Occipital lobe (tissue), 2 donors: ENCODE results near the gene CMTM7. TPM values are rescaled to one million over a fixed set of nuclear protein-coding genes. Genes with fewer than 3 reads are reported as not detected.

ENCODE experiments used
- DNase-seq: peaks from one replicate; lab custom pipeline; 2025; lab: John Stamatoyannopoulos, UW
- total RNA-seq: library from RNA; depleted of rRNA; stranded (reverse); fragments of >200 nt; gene quantifications from one replicate; pipeline ENCODE4 v1.2.3, GENCODE V29; 2014

Gene CMTM7
- total RNA-seq, 1 donor from 2014 or later, result 0.31 TPM

- DNase-seq, result no peak
Observed at GRCh38 chr3:32413845-32414521, 22.3 kb downstream of the CMTM7 start.

GRCh38 chr3:32414522-32415202 lies 23.0 kb downstream of the CMTM7 start:
- DNase-seq, result no peak

GRCh38 chr3:32419742-32420125 lies 28.1 kb downstream of the CMTM7 start:
- DNase-seq, result no peak

- DNase-seq, result no peak
Observed at GRCh38 chr3:32420126-32421038, 28.7 kb downstream of the CMTM7 start.

GRCh38 chr3:32421185-32421584 lies 29.5 kb downstream of the CMTM7 start:
- no peak for DNase-seq

- DNase-seq, result no peak
Observed at GRCh38 chr3:32421991-32422859, 30.6 kb downstream of the CMTM7 start.

GRCh38 chr3:32422943-32423342 lies 31.3 kb downstream of the CMTM7 start:
- no peak for DNase-seq

GRCh38 chr3:32423534-32423933 lies 31.9 kb downstream of the CMTM7 start:
- no peak for DNase-seq

GRCh38 chr3:32423956-32424557 lies 32.4 kb downstream of the CMTM7 start:
- no peak for DNase-seq

GRCh38 chr3:32424581-32425250 lies 33.1 kb downstream of the CMTM7 start:
- no peak for DNase-seq

- DNase-seq, result no peak
Observed at GRCh38 chr3:32428092-32429068, 36.7 kb downstream of the CMTM7 start.

- no peak for DNase-seq
Observed at GRCh38 chr3:32430900-32431299, 39.2 kb downstream of the CMTM7 start.

GRCh38 chr3:32431481-32431880 lies 39.8 kb downstream of the CMTM7 start:
- no peak for DNase-seq

- DNase-seq, result no peak
Observed at GRCh38 chr3:32432045-32432710, 40.5 kb downstream of the CMTM7 start.

- no peak for DNase-seq
Observed at GRCh38 chr3:32432711-32433530, 41.3 kb downstream of the CMTM7 start.

GRCh38 chr3:32434206-32434605 lies 42.6 kb downstream of the CMTM7 start:
- DNase-seq, result no peak
